ENCODE measurements around the gene PDGFC. TPM values are rescaled to one million over a fixed set of nuclear protein-coding genes. Genes with fewer than 3 reads are reported as not detected.

PDGFC gene
- total and polyA plus RNA-seq, 2 of the 13 experiments (the other 11 are each of a cell fraction or from before 2014, with no cell fraction given): 4.6 to 9.1 TPM

DNA sequence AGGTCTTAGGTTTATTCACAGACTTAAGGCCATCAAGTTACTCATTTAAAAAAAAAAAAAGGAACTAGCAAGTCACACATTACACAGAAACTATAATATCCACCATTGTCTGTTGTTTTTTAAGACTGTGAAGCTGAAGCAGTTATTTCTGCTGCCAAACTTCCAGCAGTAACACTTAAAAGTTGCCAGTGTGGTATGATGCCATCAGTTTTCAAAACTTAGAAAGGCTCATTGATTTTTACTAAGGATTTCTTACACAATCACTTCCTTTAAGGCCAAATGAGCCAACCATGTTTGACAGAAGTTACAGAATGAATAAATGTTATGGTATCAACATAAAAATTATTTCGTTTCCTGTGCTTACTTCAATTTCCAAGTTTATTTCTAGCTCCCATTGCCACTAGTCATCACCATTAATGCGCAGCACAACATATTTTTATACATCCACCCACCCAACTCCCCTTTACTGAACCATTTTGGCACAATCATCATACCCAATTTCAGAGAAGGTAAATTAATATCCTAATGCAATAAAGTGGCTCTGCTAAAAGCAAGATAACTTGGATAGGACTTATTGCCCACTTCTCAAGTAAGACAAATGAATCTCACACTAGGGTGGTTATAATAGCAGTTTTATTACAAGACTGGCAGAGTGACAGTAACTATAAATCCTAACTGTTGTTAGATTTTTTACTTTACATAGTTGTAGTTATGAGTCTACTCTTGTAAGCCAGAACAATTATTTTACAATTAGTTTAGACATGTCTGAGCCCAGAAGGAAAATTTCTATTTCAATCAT is 13.1 kb downstream of the PDGFC start:
- Histone ChIP-seq H3K36me3 (replicated peaks in 1 of 2; ENCODE audit: control insufficient read depth in 1 of 2, insufficient read depth in 2 of 2, low read length in 2 of 2) (no peaks in the 10 kb centered on the region), H3K27ac (ENCODE audit: extremely low read length, insufficient read depth, low read length) (no peak overlapping the region), H3K4me2 (ENCODE audit: low read depth, low read length) (no peak overlapping the region), H3K27me3 (ENCODE audit: control insufficient read depth in 1 of 2, insufficient read depth in 2 of 2, low read length in 2 of 2) (no peaks in the 10 kb centered on the region), H3K4me3 (replicated peaks in 1 of 3; ENCODE audit: insufficient read depth in 1 of 3, low read depth in 2 of 3, low read length in 3 of 3) (no peak overlapping the region), H4K20me1 (ENCODE audit: insufficient read depth, low read length) (no peaks in the 10 kb centered on the region), H2AFZ (ENCODE audit: low read length) (no peak overlapping the region), H3K4me1 (ENCODE audit: insufficient read depth, low read length) (peaks cover 39% of the 10 kb centered on the region), H3K79me2 (ENCODE audit: insufficient read depth, low read length) (peaks cover 2% of the 10 kb centered on the region), H3K9me3 (ENCODE audit: low read length) (no peaks in the 10 kb centered on the region), H3K9ac (ENCODE audit: insufficient read depth, low read depth, low read length) (no peak overlapping the region)
- ATAC-seq (no peak), DNase-seq (ENCODE audit: low spot score) (no peak), FAIRE-seq (no peak)
- in situ Hi-C loops (cut with HindIII; ENCODE audit: extremely low pct_ligation_motif_present, low pct_unique_long_range_greater_than_20kb): loop anchor here (25.0 kb wide), 1 partner anchor 1079 kb away; no protein-coding TSS in a partner anchor
- BruUV-seq (replicated peaks): no TSS peak
- TF ChIP-seq, protein P1, sequence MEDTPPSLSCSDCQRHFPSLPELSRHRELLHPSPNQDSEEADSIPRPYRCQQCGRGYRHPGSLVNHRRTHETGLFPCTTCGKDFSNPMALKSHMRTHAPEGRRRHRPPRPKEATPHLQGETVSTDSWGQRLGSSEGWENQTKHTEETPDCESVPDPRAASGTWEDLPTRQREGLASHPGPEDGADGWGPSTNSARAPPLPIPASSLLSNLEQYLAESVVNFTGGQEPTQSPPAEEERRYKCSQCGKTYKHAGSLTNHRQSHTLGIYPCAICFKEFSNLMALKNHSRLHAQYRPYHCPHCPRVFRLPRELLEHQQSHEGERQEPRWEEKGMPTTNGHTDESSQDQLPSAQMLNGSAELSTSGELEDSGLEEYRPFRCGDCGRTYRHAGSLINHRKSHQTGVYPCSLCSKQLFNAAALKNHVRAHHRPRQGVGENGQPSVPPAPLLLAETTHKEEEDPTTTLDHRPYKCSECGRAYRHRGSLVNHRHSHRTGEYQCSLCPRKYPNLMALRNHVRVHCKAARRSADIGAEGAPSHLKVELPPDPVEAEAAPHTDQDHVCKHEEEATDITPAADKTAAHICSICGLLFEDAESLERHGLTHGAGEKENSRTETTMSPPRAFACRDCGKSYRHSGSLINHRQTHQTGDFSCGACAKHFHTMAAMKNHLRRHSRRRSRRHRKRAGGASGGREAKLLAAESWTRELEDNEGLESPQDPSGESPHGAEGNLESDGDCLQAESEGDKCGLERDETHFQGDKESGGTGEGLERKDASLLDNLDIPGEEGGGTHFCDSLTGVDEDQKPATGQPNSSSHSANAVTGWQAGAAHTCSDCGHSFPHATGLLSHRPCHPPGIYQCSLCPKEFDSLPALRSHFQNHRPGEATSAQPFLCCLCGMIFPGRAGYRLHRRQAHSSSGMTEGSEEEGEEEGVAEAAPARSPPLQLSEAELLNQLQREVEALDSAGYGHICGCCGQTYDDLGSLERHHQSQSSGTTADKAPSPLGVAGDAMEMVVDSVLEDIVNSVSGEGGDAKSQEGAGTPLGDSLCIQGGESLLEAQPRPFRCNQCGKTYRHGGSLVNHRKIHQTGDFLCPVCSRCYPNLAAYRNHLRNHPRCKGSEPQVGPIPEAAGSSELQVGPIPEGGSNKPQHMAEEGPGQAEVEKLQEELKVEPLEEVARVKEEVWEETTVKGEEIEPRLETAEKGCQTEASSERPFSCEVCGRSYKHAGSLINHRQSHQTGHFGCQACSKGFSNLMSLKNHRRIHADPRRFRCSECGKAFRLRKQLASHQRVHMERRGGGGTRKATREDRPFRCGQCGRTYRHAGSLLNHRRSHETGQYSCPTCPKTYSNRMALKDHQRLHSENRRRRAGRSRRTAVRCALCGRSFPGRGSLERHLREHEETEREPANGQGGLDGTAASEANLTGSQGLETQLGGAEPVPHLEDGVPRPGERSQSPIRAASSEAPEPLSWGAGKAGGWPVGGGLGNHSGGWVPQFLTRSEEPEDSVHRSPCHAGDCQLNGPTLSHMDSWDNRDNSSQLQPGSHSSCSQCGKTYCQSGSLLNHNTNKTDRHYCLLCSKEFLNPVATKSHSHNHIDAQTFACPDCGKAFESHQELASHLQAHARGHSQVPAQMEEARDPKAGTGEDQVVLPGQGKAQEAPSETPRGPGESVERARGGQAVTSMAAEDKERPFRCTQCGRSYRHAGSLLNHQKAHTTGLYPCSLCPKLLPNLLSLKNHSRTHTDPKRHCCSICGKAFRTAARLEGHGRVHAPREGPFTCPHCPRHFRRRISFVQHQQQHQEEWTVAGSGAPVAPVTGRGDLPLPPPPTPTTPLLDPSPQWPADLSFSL (CRISPR knock-in tag; IDR thresholded peaks at IDR 0.05): no peak
- TF ChIP-seq, protein P2, sequence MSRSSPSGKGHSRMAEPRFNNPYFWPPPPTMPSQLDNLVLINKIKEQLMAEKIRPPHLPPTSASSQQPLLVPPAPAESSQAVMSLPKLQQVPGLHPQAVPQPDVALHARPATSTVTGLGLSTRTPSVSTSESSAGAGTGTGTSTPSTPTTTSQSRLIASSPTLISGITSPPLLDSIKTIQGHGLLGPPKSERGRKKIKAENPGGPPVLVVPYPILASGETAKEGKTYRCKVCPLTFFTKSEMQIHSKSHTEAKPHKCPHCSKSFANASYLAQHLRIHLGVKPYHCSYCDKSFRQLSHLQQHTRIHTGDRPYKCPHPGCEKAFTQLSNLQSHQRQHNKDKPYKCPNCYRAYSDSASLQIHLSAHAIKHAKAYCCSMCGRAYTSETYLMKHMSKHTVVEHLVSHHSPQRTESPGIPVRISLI (CRISPR knock-in tag; IDR thresholded peaks at IDR 0.05; ENCODE audit: borderline replicate concordance): no peak
- no peak for TF ChIP-seq ISX (CRISPR knock-in tag; conservative IDR thresholded peaks at IDR 0.05)
- TF ChIP-seq, protein P3, sequence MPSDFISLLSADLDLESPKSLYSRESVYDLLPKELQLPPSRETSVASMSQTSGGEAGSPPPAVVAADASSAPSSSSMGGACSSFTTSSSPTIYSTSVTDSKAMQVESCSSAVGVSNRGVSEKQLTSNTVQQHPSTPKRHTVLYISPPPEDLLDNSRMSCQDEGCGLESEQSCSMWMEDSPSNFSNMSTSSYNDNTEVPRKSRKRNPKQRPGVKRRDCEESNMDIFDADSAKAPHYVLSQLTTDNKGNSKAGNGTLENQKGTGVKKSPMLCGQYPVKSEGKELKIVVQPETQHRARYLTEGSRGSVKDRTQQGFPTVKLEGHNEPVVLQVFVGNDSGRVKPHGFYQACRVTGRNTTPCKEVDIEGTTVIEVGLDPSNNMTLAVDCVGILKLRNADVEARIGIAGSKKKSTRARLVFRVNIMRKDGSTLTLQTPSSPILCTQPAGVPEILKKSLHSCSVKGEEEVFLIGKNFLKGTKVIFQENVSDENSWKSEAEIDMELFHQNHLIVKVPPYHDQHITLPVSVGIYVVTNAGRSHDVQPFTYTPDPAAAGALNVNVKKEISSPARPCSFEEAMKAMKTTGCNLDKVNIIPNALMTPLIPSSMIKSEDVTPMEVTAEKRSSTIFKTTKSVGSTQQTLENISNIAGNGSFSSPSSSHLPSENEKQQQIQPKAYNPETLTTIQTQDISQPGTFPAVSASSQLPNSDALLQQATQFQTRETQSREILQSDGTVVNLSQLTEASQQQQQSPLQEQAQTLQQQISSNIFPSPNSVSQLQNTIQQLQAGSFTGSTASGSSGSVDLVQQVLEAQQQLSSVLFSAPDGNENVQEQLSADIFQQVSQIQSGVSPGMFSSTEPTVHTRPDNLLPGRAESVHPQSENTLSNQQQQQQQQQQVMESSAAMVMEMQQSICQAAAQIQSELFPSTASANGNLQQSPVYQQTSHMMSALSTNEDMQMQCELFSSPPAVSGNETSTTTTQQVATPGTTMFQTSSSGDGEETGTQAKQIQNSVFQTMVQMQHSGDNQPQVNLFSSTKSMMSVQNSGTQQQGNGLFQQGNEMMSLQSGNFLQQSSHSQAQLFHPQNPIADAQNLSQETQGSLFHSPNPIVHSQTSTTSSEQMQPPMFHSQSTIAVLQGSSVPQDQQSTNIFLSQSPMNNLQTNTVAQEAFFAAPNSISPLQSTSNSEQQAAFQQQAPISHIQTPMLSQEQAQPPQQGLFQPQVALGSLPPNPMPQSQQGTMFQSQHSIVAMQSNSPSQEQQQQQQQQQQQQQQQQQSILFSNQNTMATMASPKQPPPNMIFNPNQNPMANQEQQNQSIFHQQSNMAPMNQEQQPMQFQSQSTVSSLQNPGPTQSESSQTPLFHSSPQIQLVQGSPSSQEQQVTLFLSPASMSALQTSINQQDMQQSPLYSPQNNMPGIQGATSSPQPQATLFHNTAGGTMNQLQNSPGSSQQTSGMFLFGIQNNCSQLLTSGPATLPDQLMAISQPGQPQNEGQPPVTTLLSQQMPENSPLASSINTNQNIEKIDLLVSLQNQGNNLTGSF (CRISPR knock-in tag; IDR thresholded peaks at IDR 0.05): no peak
- TF ChIP-seq ZFP36L1 (CRISPR knock-in tag; IDR thresholded peaks at IDR 0.05): no peak
- no peak for TF ChIP-seq MATR3 (CRISPR knock-in tag; IDR thresholded peaks at IDR 0.05)
- ChIA-PET POLR2A (no interaction called here), CTCF (ENCODE audit: low intra/inter-chr PET ratio, low total read pairs) (no interaction called here)
- WGBS (ENCODE audit: low lambda C conversion rate): 95% methylated on average over 2 of the region's 2 CpGs
- intact Hi-C loops (cut with micrococcal nuclease; ENCODE audit: unreplicated experiment): no loop called here

Measured in HepG2 (cell line).